GM21737 (cell line): ENCODE results near the gene QRFPR.
"Not testable (repeated sequence)": the region's sequence is repeated elsewhere in the genome, so short reads cannot be mapped to it uniquely, and the experiment has no call there.

Experiments
- ATAC-seq: cut with Tn5 transposase; IDR thresholded peaks from one replicate; pipeline ENCODE4 v1.9.1; 2021; ENCODE audit warnings: mild to moderate bottlenecking, moderate library complexity; ENCODE audit not compliant: unreplicated experiment

Gene QRFPR

DNA sequence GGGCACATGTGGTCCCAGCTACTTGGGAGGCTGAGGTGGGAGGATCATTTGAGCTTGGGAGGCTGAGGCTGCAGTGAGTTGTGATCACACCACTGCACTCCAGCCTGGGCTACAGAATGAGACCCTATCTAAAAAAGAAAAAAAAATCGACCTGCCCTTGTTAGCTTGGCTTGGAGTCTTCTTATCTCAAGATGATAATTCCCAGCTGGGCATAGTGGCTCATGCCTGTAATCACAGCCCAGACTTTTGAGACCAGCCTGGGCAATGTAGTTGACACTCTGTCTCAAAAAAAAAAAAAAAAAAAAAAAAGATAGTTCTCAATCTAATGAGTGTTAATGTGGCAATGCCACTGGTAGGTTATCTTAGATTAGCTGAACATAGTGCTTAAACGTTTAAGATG is 41.0 kb downstream of the QRFPR start:
- ATAC-seq: no peak

DNA sequence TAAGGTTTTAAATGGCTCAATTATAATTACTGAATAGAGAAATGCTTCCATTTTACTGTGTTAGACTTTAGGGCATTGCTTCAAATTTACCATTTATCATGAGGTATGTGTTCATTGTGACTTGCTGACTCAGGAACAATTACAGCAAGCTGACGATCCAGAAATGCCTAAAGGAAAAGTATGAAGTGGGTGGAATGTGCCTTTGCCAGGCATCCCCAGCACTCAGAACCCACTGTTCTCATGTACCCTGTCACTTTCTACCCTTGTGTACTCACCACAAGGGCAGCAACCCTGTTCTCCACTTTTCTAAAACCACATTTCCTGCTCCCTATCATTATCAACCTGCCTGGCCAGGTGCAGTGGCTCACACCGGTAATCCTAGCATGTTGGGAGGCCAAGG is 41.5 kb downstream of the QRFPR start:
- no peak for ATAC-seq

DNA sequence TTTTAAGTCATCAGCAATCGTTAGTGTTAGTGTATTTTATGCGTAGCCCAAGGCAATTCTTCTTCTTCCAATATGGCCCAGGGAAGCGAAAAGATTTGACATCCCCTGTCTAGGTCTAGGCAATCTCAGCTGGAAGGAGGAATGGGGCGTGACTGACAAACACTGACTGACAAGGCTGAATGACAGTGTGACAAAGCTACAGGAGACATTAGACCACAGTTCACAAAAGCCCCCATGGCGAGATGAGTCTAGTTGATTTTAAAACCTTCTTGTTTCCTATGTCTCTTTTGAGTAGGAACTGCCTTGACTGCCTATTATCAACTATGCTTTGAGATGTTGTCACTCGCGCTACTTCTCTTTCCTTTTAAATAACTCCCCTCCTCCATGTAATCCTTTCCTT is 42.3 kb downstream of the QRFPR start:
- no peak for ATAC-seq

DNA sequence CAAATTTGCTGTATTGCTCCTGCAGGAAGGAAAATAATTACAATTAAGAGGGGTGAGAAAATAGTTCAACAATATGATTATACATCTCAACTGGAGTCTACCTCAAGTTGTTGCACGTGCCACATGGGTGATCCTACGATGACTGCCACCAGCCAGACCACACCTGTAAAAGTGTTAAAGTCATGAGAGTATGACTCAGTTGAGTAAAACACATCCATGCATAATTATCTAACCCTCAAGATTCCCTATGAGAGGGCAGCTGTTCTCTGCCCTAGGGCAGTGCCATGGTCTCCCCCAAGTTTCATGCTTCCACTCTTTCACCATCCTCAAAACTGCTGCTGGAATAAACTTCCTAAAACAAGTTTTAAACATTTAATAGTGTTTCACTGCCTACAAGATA is 44.1 kb downstream of the QRFPR start:
- no peak for ATAC-seq

DNA sequence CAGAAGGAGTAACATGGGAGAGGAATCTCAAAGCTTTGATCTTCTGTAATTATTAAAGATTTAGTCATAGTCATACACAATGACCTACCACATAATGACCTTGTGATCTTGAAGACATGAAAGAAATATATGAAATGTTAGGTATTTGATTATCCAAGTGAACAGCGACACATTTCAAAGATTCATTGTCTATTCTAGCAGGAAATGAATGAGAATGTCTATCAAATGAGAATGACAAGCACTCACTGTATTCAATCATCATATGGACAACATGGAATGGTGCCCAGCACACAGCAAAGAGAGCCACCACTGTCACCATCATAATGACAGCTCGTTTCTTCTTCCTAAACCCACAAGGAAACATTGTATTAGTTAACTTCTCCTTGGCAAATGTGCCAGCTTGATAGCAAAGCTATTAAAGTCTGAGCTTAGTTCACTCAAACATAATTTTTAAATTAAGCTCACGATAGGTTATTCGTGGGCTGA is 50.6 kb downstream of the QRFPR start:
- no peak for ATAC-seq

DNA sequence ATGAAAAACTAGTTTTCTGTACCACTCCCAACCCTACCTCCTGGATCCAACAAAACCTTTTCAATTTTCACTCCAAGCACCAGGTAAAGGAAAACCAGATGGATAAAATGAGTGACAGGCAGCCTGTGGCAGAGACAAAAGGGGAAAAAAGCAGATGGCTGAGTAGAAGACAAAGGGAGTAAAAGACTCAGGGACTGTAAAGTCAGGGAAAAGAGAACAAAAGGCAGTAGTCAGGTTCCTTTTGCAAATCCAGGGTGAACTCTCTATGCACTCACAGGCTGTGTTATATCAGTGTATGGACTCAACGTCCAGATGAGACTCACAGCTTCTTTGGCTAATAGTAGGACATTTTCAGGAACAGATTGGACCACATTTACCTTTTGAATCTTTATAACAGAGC is 54.2 kb downstream of the QRFPR start:
- ATAC-seq: no peak

DNA sequence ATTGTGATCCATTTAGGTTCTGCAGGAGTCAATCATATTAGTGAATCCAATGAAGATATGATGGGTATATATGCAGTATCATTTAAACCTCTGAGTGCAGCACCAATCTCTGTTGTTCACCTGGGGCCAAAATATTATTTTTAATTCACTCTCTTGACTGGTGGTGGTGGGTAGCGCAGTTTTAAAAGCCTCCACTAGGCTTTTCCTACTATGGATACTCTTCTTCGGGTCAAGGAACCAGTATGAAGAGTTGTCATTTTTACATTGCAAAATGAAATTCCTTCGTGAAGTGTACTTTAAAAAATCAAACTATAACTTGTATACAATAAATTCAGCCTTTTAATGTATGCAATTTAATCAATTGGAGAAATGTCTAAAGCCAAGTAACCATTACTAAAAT is 56.5 kb downstream of the QRFPR start:
- ATAC-seq: no peak

DNA sequence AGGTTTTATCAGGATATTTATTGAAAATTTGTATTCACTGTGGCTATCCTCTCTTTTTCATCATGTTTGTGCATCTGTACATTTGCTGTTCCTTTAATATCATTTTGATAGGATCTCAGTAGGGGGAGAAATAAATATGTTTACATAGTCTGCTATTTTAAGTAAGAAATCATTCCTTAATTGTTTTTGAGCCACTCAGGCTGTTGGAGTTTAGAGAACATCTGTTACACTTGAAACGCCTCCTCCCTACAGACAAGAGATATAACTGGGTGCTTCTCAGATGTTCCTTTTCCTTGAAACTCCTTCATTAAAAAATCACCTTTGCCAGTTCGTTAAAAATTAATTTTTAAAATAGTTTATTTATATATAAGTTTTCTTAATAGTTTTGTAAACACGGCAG is 59.4 kb downstream of the QRFPR start:
- no peak for ATAC-seq

DNA sequence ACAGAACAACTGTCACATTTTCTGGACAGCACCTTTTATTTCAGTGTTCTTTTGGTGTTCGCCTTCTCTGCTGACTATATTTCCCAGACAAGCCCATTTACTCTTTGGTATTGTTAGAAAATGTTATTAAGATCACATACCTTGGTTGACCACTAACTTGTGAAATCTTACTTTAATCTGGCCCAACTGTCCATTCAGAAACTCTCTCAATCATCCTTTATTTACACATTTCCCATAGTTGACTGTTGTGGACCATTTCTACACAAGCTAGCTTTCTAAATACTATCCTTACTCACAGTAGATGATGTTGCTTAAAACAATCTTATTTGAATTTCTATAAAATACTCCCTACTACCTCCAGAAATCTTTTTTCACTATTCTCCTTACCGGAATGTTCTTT is 64.7 kb downstream of the QRFPR start:
- no peak for ATAC-seq

DNA sequence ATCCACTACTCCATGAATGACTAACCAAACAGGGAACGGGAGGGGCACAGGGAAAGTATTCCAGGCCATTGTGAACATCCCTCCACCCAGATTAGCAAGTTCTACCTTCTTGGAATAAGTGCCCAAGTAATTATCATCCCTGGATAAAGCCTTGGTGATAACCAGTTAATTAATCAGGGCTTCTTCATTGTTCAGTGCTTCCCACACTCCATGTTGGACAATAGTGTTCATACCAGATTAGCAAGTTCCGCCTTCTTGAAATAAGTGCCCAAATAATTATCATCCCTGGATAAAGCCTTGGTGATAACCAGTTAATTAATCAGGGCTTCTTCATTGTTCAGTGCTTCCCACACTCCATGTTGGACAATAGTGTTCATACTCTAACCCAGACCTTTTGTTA is 67.4 kb downstream of the QRFPR start:
- ATAC-seq: not testable (repeated sequence)

DNA sequence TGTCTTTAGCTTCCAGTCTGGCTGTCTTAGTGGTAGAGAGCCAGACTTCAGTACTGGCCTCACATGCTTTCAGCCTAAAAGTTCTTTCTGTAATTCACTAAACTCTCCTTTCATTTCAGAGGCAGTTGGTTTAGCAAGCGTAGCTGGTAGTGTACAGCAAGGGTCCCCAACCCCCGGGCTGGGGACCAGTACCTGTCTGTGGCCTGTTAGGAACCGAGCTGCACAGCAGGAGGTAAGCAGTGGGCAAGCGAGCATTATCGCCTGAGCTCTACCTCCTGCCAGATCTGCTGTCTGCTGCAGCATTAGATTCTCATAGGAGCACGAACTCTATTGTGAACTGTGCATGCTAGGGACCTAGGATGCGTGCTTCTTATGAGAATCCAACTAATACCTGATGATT is 72.0 kb downstream of the QRFPR start:
- ATAC-seq: no peak

DNA sequence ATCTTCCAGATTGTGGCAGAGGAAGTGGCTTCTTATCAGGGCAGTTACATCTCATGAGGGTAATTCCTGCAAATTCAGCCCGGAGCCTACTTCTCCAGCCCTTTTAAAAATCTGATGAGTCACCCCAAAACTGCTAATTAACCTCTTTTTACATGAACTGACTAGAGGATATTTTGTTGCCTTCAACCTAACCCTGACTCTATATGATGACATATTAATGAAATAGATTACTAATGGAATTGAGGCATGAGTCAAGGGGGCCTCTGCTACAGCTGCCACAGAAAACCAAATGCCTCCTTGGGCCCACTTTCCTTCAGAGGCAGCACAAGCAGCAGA is 72.5 kb downstream of the QRFPR start:
- ATAC-seq: no peak

DNA sequence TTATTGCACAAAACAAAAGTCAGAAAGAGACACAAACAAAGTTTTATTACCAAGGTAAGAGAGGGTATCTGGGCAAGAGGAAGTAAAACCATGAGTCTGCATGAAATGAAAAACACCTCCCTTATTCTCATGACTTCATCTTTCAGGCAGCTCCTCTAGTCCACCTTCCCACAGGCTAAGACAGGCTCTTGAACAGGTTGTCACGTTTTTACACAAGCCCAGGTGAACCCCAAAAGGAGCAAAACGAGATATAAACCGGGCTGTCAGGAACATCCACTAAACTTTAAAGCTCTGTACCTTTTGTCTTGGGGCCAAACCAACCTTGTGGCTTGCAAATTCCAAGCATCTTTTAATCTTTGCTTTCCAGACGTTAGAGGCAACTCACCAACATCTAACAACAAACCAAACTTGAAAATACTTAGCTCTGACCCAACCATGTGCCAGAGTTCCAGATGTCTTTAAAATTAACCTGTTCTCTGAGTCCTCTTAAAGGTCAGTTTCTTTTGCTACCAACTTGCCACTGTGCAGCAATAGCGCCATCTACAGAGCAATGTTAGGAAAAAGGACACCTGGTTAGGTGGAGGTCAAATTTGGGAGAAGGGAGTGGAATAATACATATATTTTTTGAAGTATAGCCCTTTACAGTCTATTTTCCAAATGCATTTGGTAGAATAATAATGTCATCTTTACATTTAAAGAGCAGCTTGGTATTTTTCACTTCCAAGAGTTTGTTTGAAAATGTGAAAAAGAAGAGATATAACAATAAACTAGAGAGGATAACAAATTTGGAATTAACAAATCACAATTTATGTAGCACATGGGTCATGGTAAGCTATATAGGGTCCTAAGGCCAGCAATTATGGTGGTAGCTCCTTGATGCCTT is 73.1 kb downstream of the QRFPR start:
- ATAC-seq: peak; percentile 86

DNA sequence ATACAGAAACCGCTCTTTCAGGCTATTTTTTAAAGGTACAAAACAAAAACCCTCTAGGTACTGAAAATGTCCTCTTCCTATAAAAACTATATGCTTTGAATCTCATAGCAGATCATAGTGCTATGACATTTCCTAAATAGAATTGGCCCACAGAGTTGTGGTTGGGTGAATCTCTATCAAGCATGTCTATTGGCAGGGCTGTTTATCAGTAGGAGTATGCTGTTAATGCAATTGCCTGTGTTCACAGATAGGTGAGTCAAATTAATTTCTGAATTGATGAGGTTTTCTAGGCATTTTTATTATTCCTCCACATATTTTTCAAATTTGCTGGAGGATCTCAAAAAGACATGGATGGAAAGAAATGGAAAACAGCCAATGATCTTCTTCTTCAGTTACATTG is 73.9 kb downstream of the QRFPR start:
- no peak for ATAC-seq

DNA sequence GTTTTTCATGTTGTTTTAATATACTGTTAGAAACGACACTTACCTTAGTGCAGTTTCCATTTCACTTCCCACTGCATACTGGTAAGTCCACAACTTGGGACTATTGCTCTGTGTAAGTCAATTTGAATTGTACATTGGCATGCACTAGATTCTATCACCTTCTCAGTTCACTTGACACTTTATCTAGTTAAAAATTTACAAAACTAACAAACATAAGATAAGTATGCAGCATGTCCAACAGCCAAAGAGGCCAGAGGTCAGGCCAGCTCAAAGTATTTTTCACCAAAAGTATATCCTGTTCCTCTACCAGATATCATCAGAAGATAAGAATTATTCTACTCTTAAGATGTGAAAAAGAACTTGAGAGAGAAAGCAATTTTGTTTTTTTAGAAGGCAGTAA is 75.9 kb downstream of the QRFPR start:
- ATAC-seq: no peak

DNA sequence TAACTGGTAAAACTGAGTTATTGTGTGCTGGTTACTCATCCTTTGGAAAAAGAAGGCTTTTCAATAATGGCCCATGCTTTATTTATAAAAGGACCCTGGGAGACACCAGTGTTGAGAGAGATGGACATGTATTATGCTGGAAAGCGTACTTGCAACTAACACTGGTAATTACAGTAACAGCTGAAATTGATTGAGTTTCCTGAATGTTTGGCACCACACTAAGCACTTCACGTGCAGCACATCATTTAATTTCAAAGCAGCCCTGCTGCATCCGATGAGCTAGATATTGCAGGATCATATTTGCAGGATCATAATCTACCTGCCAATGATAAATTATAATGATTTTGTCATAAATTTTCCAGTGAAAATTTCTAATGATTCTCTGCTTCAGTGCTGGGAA is 81.5 kb downstream of the QRFPR start:
- ATAC-seq: no peak

DNA sequence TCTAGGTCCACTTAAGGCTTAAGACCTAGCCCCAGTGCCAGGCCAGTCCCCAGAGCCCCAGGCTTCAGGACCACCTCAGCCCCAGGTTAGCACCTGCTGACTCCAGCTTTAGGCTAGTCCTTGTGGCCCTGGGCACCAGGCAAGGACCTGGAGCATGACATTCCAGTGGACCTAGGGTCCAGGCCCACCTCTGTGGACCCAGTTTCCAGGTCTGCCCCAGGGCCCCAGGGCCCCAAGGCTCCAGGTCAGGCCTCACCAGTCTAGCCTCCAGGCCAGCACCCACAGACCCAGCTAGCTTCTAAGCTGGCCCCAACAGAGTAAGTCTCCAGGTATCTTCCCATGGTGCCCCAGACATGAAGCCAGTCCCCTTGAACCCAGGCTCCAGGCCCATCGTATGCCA is 97.5 kb downstream of the QRFPR start:
- ATAC-seq: no peak

DNA sequence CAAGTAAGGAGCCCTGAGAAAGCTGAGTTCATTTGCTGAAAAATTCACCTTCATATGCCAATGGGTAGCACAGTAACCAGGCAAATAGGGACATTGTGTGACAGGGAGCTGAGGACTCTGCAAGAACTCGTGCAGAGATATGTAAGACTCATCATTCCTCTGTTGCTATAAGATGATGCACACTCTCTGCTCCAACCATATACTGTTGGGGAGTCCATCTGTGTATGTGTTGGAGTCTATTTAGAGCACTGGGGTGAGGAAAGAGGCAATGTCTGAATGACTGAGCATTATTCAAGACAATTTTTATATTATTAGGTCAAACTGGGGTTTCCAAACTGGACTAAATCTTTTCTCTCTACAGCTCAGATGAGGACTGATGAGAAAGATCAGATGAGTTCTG is 100.4 kb downstream of the QRFPR start:
- no peak for ATAC-seq

DNA sequence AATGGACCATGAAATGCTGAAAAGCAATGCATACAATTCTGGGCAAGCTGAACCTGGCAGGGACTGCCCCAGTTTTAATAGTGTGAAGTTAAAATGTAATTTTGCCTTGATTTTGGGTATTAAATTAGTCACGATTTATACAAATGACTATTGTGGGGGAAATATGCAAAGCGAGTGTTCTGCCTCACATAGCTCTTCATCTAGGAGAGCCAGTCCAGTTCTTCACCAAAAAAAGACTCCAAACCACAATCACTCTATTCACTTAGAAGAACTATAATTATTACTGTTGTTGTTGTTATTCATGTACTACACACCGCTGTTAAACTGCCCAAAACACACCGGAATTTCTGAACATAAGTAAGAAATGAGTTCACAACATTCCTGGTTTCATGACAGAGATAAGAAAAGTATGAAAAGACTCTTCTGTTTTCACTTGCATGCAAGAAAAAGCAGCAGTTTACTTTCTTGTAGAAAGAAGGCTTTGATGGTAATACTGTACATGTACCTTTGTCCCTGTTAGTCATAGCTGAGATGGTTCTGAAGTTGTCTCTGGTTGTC is 101.9 kb downstream of the QRFPR start:
- peak; percentile 87 for ATAC-seq
